Fibroblast of the aortic adventitia (primary cell): Measurements from ENCODE around the gene ULK4. TPM values are rescaled to one million over a fixed set of nuclear protein-coding genes. Genes with fewer than 3 reads are reported as not detected.

Source experiments
- DNase-seq: peaks from one replicate; pipeline ENCODE4 v3.0.0-alpha.2; 2010; ENCODE audit warnings: low read depth
- H3K4me3 ChIP-seq: 2 replicates; pipeline ENCODE4 v1.5.1; 2011; ENCODE audit warnings: low read depth, mild to moderate bottlenecking, control low read depth, low read length, moderate library complexity
- CTCF ChIP-seq: IDR thresholded peaks from 2 replicates; pipeline ENCODE4 v1.5.1; 2011; ENCODE audit warnings: mild to moderate bottlenecking, low read length, control low read depth, inconsistent platforms; ENCODE audit not compliant: insufficient read depth
- total RNA-seq: library from RNA; depleted of rRNA; stranded (reverse); fragments of >200 nt; gene quantifications from 2 replicates; pipeline ENCODE4 v1.2.3, GENCODE V29; 2012; ENCODE audit warnings: low replicate concordance

The ULK4 gene
- total RNA-seq, 1 donor, result 16.1 TPM

DNA sequence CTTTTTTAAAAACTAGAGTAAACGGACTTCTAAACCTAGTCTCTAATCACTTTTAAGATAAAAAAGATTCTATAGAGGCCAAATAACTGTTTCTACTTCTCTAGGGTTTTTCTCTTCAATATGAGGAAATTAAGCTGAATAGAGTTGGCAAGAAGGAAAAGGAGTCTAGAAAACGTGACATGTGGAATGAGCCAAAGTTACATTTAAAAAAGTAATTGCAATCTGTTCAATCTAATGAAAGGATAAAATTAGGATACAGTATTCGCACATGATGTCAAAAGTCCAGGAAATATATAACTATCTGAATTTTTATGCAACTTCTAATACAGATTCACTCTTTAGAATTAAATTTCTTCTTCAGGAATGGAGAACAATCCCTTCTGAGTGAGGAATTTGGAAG lies 300.1 kb downstream of the ULK4 start:
- no peak for TF ChIP-seq CTCF
- no peak for DNase-seq
- H3K4me3 ChIP-seq, result no peak overlapping the region

GRCh38 chr3:41660510-41660909 lies 301.4 kb downstream of the ULK4 start:
- H3K4me3 ChIP-seq, result no peak overlapping the region
- DNase-seq, result no peak
- TF ChIP-seq CTCF, result no peak

DNA sequence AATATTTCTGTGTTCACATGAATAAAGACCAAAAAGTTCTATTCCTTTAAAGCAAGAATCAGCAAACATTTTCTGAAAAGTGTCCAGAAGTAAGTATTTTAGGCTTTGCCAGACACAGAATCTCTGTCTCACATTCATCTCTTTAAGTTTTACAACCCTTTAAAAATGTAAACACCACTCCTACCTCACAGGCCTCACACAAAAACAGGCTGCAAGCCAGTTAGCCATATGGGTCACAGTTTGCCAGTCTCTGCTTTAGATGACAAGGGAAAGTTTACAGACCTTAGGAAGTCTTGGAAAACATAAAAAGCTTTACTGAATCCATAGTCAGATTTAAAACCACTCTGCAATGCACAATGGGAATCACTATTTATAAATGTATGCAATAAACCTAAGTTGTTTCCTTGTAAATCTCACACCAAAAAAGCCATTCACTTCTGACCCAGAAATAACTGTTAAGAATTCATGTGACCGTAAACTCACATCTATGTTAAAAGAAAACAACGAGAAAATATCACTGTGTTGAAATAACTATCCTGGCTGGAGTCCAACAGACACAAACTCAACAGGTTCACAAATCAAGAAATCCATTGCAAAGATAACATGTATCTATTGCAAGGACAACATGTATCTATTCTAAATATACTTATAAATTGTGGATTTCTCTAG lies 308.2 kb downstream of the ULK4 start:
- DNase-seq, result no peak

DNA sequence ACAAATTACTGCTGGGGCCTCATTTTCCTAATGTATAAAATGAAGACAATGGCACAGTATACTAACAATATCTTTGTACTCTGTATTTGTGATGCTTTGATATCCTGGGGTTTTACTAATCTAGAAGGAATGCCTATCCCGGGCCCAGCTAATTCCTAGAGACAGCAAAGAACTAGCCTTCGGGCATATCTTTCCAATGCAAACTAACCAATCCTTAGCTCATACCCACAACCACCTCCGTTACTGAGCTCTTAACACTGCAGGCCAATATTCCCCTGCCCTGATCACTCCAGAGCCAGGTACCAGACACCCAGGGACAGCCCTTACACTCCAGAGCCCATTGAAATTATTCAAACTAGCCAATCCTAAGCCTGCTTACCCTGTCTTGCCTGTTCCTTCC lies 309.0 kb downstream of the ULK4 start:
- no peak for DNase-seq
- no peak overlapping the region for H3K4me3 ChIP-seq
- no peak for TF ChIP-seq CTCF

More for the DNA sequence above, 308.2 kb downstream of the ULK4 start:
- H3K4me3 ChIP-seq, result no peak overlapping the region
- no peak for TF ChIP-seq CTCF

DNA sequence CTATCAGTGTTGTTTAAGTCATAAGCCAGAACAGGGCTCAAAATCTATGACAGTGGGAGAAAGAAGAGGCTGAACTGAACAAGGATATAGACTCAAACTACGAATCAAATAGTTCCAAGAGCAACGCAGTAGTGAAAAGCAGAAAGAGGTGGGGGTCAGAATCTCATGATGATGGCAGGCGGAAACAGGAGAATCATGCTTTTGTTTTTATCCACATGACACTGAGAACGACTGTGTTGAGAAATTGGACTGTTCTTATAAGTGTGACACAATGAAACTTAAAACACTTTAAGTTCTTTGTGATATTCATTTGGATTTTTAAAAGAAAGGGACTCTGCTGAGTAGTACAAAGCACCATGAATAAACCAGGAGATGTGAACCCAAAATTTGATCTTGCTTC lies 309.4 kb downstream of the ULK4 start:
- no peak overlapping the region for H3K4me3 ChIP-seq
- no peak for DNase-seq
- TF ChIP-seq CTCF, result no peak

GRCh38 chr3:41651718-41652117 lies 310.2 kb downstream of the ULK4 start:
- TF ChIP-seq CTCF, result no peak
- no peak for DNase-seq
- H3K4me3 ChIP-seq, result no peak overlapping the region

- DNase-seq, result no peak
Observed at GRCh38 chr3:41650406-41650805, 311.5 kb downstream of the ULK4 start.

More at GRCh38 chr3:41650406-41650805, 311.5 kb downstream of the ULK4 start:
- TF ChIP-seq CTCF, result no peak
- H3K4me3 ChIP-seq, result no peak overlapping the region
